NCI-H2171 (cell line): ENCODE data around the gene CREG1.

Experiments
- DNase-seq: peaks from one replicate; lab custom pipeline; 2025; lab: John Stamatoyannopoulos, UW

Gene CREG1

GRCh38 chr1:167532964-167533824, 20.4 kb downstream of the CREG1 start:
- DNase-seq, result no peak

DNA sequence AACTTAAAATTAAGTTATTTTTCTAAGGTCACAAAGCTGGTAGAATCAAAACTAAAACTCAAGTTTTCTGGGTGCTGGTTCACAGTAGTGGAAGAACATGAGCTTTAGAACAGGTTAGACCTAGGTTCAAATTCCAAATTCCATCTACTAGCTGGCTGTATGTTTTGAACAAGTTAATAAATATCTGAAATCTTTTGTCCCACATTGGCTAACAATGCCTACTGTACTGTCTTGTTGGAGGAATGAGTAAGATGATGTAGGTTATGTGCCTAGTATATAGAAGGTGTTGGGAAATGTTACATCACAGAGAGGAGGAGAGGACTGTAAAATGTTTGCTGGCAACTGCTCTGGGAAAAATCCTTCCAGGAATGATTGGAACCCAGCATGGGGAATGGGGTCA, 21.2 kb downstream of the CREG1 start:
- no peak for DNase-seq

- DNase-seq, result peak; percentile 86
Measured at GRCh38 chr1:167529829-167530474, 23.6 kb downstream of the CREG1 start.

- no peak for DNase-seq
Measured at GRCh38 chr1:167528057-167528728, 25.4 kb downstream of the CREG1 start.

DNA sequence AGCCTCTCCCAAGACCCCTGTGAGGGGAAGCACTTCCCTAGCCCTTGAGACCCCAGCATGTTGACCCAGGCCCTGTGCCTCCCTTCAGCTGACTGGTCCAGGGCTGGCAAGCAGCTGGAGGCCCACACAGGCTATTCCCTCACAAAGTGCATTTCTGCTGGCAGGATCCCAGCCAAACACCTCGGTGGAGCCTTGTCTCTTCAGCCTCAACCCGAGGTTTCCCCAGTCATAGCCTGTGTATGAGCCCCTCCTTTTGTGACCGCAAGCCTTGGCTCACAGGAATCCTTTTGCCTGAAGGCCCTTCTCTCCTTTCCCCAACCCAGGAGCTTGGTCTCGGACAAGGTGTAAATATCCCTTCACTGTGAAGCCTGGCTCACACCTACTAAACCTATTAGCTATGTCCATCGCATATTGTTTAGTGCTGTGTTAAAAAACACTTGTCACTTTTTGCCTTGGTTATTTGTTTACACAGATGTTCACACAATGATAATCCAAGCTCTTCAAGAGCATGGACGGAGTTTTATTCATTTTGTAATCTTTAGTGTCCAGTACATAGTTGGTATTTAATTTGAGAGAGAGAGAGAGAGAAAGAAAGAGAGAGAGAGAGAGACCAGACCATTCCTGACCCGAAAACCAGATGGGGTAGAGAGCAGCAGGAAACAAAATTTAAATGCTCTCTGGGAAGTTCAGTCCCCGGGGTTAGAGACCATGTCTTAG, 26.7 kb downstream of the CREG1 start:
- DNase-seq, result no peak

DNA sequence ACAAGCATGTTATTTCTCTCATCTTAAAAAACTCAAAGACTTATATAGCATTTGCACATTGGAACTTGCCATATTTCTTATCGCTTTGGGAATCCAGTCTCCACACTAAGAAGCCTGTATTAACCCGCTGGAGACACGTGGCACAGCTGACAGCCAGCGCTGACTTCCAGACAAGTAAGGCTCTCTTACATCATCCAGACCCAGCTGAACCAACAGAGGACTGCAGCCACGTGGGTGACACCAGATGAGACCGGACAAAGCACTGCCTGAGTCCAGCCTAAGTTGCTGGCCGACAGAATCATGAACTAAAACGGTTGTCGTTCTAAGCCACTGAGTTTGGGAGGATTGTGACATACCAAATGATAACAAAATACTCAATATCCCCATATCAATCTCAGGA, 28.9 kb downstream of the CREG1 start:
- no peak for DNase-seq

DNA sequence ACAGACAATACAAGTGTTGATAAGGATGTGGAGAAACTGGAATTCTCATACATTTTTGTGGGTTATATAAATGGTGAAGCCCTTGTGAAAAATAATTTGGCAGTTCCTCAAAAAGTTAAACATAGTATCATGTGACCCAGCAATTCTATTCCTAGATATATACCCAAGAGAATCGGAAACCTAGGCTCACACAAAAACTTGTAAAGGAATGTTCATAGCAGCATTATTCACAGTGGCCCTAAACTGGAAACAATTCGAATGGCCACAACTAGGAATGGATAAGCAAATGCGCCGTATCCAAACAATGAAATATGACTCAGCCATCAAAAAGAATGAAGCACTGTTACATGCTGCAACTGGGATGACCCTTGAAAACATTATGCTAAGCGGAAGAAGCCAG, 31.3 kb downstream of the CREG1 start:
- no peak for DNase-seq

- no peak for DNase-seq
Measured at GRCh38 chr1:167520711-167521206, 32.8 kb downstream of the CREG1 start.

DNA sequence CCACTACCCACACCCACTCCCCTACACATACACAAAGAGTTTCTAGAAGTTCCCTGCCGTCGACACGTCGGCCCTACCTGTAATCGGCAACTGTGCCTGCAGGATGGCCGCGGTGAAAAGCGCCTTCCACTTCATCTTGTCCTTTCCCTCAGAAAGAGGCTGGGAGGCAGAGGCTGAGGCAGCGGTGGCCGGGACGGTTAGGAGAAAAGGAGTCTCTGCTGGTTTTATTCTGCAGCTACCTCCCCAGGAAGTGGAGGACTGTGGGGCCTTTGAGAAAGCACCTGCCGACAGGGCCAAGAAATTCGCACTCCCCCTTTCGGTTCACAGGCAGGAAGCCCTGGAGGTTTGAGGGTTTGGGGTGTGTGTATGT, 35.2 kb downstream of the CREG1 start, which contains the start of gene CD247:
Gene CD247, minus strand, starts transcription at position 199 of the 370 bp plus-strand sequence. Its CDS starts 64 bp downstream, at position 135.
- DNase-seq, result no peak

DNA sequence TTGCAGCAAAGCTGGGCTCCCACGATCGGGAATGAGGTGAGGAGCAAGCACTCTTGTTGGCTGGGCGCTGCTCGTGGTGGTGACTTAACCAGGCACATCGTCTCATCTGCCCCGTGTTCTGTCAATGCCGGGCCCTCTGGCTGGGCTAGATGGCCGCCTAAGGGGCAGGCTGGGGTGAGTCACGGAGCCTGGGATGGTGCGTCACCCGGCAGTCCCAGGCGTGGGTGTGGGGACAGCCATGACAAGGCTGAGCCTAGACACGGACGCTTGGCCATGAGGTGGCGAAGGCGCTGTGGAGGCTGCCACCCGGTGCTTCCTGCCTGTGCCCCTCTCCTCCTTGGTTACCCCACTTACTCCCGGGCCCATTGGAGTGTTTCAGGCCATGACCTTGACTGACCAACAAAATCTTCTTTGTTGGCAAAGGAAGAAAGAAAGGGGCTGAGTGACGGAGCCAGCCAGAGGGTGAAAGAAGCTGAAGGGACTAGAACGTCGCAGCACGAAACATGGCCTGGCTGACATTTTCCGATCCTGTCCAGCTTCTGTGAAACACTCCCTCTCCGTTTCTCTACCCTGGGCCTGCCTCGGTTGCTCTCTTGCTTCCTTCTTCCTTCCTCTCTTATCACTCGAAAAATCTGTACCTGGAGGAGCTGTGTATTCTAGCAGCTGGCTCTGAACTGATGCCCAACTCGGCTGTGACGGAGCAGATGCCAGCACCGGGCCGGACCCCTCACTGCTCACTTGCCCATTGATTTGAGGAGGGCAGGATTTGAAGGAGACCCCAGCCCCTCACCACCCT, 35.8 kb downstream of the CREG1 start:
- DNase-seq, result no peak

GRCh38 chr1:167516404-167517388, 36.9 kb downstream of the CREG1 start:
- DNase-seq, result no peak

- no peak for DNase-seq
Measured at GRCh38 chr1:167515893-167516321, 37.7 kb downstream of the CREG1 start.

DNA sequence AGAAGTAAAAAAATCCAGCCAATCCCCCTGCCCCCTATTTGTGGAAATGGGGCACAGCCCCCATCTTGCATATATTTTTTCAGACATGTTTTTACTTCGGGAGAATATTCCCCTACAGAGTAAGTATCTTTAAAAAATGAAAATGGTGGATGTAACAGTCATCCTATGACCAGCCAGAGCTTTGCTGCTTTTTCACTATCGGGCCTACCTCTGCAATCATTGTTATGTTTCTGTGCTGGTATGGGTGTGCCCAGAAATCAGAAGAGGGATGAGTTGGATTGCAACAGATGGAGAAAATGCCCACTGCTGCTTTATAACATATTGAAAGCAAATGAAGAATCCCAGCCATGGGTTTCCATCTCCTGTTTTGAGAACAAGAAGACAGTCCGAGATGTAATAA, 38.1 kb downstream of the CREG1 start:
- no peak for DNase-seq

DNA sequence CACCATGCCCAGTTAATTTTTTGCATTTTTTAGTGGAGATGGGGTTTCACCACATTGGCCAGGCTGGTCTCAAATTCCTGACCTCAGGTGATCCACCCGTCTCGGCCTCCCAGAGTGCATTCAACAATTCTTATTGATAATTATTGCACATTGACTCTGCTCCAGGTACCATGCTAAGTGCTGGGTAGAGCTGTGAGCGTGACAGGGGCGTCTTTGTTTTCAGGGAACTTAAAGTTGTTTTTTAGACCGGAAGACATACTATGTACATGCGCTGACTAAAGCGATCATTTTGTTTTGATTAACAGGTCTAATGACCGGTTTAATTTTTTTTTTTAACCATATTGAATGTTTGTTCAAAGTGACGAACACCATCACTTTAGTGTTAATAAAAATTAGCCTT, 39.3 kb downstream of the CREG1 start:
- no peak for DNase-seq

DNA sequence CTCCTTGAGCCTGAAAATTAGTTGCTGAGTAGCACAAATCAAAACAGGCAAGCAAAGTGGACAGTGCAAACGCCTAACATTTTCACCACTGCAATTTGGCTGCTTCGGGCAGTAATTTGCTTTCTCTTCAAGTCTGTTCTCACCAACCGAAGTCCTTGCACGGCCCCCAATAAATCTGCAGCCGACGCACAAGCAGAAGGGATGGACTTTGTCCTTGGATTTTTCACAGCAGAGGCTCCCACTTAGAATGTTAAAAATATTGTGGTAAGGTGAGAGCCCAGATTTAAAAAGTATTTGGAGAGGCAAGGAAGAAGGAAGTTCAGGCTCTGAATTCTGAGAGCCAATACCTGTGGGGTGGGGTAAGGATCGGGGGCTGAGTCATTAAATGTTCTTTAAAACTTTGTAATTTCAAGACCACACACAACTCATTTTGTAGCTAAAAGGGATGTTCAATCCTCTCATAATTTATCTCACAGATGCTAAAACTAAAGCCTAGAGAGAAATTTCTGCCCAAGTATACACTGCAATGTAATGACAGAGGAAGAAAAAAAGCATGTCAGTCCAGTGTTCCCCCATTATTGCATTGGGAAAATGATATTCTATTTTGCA, 41.4 kb downstream of the CREG1 start:
- no peak for DNase-seq

DNA sequence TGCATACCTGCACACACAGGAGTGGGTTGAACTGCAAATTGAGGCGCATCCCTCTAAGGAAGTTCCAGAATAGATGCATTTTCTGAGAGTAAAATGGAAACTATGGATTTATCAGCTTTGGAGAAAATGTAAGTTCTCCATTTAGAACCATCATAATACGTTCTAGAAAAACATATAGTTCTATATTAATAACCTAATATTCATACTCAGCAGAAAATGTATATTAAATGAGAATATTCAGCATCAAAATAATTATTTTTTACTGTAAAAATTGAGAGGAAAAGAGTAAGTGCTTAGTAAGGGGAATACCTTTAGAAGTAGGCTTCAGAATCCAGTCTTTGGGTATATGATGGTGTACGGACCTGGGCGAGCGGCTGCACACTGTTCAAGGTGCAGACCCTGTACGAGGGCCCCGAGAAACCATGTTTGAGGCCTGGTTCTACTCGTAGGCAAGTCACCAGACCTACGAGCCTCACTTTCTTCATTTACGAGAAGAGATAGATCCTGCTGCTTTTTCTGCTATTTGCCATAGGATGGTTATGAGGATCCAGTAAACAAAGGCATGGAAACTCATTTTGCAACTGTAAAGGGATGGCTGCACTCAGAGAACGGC, 42.1 kb downstream of the CREG1 start:
- DNase-seq, result no peak

- DNase-seq, result no peak
Measured at GRCh38 chr1:167510881-167511280, 42.7 kb downstream of the CREG1 start.

DNA sequence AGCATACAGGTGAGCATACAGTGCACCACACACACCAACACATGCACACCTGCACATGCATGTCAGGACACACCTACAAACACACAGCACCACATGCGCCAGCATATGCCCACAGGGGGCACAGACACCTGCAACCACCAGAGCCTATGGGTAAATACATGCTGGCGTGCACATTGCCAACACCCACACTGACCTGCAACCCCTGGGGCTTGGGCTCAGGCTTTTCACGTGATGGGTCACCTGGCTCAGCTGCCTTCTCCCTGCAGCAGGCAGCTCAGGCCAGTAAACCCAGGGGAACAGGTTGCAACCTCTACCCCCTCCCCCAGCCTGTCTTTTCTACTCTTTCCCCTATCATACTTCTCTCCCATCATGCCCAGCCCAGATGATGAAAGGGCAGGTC, 43.3 kb downstream of the CREG1 start:
- no peak for DNase-seq

DNA sequence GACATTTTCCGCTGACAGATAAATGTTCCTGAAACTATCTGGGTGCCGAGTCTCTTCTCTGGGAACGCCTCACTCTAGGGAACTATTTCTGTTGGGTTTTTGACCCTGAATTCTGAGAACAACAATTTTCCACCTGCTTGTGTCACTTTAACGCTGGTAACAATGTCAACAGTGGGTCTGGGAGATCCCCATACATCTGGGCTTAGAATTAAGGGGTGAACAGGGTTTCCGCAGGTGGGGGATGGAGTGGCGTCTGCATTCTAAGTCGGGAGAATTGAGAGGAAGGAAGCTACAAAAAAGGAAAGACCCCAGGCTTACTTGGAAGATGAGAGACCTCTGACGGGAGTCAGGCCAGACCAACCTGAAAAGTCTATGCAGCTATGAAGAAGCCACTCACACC, 44.0 kb downstream of the CREG1 start:
- DNase-seq, result no peak
